Inferior parietal cortex (tissue), 1 donor: ENCODE measurements around the gene GLI3.

Experiments
- DNase-seq: peaks from one replicate; pipeline ENCODE4 v3.0.0-alpha.2; 2016; ENCODE audit errors: extremely low spot score

The GLI3 gene

GRCh38 chr7:42033480-42033879 is 203.5 kb downstream of the GLI3 start:
- DNase-seq = no peak

DNA sequence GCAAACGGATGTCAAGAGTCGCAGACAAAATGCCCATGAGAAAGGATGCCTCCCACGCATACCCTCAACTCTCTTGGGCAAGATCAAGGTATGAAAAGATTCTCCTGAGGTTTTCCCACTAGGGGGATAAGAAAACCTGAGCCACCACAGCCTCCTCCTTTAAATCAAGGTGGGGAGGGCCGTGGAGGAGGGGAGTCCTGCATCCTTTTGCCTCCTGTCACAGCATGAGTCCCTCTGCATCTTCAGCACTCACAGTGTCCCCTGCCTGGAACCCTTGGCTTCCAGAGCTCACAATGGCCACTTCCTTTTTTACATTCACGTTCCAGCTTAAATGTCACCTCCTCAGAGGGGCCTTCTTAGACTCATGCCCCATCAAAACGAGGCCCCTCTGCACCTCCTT is 207.6 kb downstream of the GLI3 start:
- no peak for DNase-seq

GRCh38 chr7:42027521-42027920 is 209.5 kb downstream of the GLI3 start:
- no peak for DNase-seq

DNA sequence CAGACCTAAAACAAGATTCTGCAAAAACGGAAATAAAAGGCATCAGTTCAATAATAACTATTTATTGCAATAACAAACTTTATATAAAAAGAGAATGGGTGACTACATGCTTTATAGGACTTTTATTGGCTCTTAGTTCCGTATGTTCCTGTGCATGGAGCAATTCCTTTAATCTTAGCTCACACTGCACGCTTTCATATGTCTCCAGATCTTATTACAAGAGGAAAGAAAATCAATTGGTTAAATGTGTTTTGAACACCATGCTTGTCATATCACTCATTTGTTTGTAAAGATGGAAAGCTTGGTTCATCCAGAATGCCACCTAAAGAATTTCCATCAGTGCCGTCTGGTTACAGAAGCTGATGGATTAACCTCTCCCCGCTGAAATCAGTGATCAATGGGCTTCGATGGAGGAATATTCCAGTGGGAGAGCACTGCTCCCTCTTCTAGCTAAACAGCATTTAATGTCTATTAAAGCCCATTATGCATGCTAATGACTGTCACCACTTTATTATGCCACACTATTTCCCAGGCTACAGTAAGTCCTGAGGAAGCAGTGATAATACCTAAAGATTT is 210.3 kb downstream of the GLI3 start:
- DNase-seq = no peak

DNA sequence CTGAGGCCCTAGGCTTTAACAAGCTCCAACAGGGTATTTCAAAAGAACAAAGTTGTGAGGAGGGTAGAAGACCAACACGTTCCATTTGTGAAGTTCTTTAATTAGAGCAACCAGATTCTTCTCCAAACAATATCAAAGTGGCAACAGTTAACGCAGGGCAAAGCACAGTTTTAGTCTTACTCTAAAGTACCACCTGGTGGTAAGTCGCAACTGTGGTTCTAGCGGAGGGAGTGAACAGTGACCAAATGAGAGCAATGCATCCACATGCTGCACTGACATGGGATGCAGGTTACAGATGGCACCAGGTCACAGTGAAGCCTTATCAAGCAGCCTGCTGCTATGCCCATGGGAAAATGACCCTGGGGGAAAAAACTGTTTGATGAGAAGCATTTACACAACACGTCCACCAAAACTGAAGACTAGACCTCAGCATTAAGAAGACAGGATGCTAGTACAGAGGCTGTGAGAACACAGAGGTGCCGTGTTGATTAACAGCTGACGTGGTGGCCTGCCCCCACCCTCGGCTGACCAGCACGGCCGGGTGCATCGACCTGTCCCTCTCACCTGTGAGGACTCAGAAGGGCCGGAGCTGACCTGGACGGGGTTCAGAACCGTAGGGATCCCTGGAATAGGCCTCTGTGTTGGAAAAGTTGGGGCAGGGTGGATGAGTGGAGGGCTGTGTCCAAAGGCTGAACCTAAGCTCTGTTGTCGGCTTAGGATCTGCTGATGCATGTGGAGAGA is 211.2 kb downstream of the GLI3 start:
- DNase-seq = no peak

DNA sequence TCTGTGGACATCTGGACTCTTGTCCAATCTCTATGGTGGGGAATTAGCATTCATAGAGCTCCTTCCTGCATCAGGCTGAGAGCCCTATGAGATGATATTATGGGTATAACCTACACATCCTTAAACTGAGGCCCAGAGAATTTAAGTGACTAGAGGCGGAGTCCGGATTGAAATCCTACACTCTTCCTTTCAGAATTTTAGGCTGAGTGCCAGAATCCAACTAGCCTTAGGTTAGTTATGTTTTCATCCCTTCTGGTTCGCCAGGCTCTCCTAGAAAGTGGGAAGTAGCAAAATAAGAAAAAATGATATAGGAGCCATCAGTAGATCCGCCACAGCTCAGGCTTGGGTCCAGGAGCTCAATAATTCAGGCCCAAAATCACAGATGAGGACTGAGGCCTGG is 212.5 kb downstream of the GLI3 start:
- DNase-seq = no peak

DNA sequence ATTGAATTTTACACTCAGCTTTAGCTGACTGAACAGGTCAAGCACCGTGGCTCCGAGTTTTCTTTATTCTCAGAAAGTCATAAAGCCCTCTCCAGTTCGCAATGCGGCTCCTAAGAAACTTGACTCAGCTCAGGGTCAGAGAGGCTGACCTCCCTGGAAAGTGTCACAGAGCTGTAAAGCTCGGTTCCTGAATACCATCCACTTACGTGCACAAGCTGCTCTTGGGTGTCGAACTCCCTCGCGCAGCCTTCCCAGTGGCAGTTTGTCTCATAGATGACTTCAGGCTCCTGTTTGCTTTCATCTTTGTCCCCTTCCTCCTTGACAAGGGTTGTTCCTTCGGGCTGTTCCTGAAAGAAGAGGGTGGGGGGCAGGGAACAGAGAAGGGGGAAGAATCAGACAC is 213.7 kb downstream of the GLI3 start:
- no peak for DNase-seq

DNA sequence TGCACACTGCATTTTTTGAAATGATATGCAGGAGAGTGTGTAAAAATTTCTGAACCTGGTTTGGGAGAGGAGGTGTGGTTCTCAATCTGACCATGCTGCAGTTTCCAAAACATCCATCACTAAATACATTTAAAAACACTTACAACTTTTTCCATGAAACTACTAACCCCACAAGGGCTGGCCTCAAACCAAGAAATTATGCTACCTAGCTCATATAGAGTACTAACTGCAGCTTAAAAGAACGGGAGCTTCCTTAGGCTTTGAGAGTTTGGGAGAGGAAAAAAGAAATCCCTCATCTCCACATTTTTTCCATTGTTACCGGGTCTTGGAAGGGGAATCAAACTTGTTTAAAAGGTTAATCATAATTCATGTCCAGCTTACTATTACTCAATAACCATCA is 214.2 kb downstream of the GLI3 start:
- no peak for DNase-seq

- no peak for DNase-seq
Measured at GRCh38 chr7:42022056-42022455, 215.0 kb downstream of the GLI3 start.

DNA sequence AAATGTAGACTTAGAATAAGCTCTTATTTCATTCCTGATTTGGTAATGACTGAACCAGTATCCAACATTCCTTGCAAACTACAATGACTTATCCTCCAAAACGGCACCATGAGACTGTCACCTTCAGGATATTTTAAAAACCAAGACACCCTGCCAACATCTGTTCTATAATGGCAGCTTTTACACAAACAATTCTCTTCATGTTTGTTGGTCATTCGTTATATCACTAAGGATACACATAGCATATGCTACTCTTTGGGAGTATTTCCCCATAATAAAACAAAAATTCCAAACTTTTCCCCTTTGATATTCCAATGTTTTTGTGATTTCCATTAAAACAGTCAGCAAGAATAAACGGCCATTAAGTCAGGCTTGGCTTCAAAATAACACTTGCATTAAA is 215.4 kb downstream of the GLI3 start:
- no peak for DNase-seq

GRCh38 chr7:42020061-42020460 is 216.9 kb downstream of the GLI3 start:
- no peak for DNase-seq

- no peak for DNase-seq
Measured at GRCh38 chr7:42017349-42017986, 219.5 kb downstream of the GLI3 start.

DNA sequence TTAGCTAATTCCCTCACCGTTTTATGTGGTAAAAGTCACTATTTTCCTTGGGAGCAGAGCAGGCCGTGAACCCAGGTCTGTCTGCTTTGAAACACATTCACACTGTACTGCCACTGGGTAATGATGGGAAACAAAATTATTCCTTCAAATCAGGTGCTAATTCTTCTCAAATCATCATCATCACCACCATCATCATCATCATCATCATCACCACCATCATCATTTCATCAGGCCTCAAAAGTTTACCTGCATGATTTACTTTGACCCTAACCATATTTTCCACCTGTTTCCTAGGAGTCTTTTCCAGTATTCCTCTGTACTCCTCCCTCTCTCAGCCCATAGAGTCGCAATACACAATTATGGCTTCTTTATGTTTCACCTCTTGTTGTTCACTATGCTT is 220.5 kb downstream of the GLI3 start:
- no peak for DNase-seq

- DNase-seq = no peak
Measured at GRCh38 chr7:42014625-42015618, 222.1 kb downstream of the GLI3 start.

DNA sequence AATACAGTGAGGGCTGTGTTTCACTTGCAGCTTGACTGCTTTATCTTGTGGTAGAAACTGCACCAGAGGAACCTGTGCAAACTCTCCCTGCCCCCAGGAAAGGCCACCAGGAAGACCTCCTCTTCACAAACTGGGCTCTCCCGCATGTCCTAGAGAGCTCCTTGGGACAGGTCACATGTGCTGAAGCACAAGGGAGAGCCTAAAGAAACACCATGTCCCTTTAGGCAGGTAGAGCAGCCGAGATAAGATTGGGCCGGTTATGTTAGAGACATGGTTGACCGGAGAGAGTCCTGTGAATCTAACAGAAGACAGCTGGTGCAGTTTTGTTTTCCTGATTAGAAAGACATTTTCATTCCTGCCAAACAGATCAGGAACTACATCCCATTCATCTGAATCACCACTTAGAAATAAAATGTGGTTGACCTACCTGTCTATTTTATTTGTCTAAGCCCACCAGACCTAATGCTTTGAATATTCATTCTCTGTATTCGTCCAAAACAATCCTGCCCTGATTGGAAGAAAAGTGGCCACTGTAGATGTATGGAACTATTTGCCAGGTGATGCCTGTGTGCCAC is 224.1 kb downstream of the GLI3 start:
- DNase-seq = no peak

DNA sequence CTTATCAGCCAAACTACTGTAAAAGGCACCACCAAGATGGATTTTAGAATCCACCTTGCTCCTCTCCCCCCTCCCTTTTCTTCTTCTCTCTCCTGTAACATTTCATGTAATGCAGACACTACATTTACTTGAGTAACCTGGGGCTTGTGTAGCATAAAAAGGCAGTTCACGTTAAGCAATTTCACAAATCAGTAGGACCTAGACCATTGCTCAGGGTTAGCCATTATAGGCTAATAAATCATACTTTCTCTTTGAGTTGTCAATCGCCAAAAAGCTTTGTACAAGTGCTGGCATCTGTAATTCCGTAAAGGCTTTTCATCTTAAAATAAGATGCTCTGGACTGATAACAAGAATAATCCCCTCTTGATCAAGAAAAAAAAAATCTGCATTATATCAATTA is 224.7 kb downstream of the GLI3 start:
- DNase-seq = no peak

DNA sequence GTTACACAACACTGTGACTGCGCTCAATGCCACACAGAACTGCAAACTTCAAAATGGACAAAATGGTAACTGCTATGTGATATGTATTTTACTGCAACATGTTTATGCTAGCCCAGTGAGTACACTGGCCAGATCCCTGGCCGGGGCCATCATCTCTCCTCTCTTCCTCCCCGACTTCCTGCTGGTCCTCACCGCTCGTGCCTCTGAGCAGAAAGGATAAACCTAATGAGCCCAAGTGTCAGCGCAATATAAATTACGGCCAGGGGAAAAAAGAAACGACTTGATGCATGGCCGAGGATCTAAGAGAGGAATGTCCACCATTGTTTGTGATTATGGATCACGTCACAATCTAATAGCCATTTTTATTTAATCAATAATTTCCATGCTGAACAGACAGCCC is 225.2 kb downstream of the GLI3 start:
- no peak for DNase-seq

- no peak for DNase-seq
Measured at GRCh38 chr7:42010751-42011150, 226.3 kb downstream of the GLI3 start.

- no peak for DNase-seq
Measured at GRCh38 chr7:42006801-42007513, 230.1 kb downstream of the GLI3 start.

DNA sequence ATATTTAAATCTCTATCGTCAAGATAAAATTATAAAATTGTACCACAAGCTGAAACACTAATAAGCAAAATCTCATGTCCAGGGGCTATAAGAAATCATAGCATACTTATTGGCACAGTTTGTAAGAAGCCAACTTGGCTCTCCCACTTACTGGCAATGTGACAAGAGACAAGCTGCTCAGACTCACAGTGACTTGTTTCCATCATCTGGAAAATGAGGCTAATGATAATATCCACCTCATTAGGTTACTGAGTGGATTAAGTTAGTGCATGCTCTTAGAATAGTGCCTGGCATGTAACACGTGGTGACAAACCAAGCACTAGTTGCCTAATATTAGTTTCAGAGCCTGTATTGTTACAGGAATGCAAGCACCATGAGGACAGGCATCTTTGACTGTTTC is 234.4 kb downstream of the GLI3 start:
- DNase-seq = no peak

DNA sequence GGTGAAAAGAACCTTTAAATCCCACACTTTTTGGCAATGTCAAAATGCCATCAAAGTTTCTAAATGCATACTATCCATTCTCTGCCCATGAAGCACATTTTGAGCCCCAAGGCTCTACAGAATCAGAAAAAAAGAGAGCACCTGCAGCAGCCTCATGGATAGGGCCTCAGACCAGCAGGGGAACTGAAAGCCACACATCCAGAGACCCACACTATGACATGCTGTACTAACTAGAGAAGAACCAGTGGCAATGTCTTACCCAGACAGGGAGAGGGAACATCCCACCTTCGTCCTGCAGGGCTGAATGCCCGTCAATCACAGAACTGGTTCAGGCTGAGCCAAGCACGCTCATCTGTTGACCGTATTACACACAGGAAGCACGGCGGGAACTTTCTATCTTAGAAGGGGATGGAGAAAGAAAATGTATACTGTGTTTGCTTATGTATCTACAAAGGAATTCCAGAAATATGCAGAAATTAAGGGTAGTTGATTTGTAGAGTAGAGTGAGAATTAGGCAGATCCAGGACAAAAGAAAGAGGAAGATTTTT is 237.2 kb downstream of the GLI3 start:
- no peak for DNase-seq
